HG02588 (cell line): ENCODE data around the gene ZNF519.

ENCODE experiments used
- ATAC-seq: cut with Tn5 transposase; IDR thresholded peaks from one replicate; pipeline ENCODE4 v1.9.1; 2021; ENCODE audit warnings: mild to moderate bottlenecking, moderate library complexity; ENCODE audit not compliant: unreplicated experiment

ZNF519 gene

DNA sequence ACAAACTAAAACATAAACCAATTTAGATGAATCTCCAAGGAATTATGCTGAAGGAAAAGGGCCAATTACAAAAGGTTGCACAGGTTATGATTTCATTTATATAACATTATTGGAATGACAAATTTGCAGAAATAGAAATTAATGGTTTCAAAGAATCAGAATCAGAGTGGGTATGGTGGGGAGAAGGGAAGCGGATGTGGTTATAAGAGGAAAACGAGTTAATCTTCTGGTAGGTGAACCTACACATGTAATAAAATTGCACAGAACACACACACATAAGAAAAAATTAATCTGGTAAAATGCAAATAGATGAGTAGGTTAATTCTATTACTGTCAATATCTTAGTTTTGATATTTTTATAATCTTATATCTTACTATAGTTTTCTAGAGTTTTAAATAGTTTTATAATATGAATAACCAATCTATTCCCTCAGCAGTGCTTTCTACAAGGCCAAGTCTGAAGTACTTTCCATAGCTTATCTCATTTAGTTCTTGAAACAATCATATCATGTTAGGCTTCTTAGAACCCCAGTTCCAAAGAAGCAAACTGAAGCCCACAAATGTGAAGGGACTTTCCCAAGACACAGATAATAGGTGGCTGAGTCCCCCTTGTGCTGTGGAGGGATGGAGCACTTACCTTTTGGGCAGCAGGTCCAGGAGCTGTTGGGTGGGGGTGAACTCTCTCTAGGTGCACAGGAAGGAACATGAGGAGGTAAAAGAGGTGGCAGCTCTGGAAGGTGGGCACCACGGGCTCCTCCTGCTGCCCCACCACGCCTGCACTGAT, 31.5 kb downstream of the ZNF519 start:
- no peak for ATAC-seq

DNA sequence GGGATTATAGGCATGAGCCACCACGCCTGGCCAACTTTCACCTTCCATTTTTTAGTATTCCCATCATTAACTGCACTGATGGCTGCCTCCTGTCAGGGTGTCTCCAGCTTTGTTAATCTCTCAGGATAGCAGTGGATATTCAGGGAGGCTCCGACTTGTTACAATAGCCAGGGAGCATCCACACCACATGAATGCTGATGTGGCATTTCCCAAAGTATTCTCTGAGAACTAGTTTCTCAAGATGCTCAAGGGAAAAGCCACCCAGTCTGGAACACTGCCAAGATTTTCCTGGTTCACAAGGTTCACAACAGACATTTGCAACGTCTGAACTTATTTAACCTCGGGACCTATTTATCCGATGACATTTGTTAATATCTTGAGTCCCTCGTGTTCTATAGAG, 33.8 kb downstream of the ZNF519 start:
- no peak for ATAC-seq

DNA sequence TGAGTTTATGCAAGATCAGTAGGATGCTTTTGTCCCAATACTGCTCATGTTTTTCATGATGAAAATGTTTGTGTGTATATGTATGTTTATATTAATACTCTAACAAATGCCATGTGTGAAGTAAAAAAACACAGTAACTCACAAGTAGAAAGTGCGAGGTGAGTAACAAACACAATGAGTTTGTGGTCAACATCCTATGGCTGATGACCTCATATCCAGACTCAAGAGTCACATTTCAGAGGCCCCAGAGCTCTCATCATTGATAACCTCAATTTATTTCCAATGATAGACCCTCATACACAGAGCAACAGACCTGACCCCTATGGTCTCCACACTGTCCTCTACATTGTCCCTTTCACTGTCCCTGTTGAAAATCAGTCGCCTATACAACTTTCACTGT, 34.5 kb downstream of the ZNF519 start:
- no peak for ATAC-seq

DNA sequence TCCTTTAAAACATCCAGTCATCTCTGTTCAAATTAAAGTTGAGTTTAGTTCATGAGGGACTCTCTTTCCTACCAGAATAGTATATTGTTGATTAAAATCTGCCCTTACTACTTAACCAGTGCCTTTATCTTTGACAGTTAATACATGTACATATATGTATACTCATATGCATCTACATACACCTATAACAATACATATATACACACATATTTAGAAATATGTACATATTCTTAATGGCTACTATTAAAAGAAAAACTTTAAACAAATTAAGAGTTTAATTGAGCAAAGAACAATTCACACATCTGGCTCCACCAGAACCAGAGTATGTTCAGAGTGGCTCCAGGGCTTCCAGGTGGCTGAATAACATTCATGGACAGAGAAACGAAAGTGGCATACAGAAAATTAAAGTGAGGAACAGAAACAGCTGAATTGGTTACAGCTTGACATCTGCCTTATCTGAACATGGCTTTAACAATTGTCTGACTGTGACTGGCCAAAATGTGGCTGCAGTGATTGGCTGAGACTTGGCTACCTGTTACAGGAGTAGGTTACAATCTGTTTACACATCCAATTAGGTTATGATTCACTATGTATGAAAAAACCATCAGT, 38.8 kb downstream of the ZNF519 start:
- ATAC-seq: no peak

DNA sequence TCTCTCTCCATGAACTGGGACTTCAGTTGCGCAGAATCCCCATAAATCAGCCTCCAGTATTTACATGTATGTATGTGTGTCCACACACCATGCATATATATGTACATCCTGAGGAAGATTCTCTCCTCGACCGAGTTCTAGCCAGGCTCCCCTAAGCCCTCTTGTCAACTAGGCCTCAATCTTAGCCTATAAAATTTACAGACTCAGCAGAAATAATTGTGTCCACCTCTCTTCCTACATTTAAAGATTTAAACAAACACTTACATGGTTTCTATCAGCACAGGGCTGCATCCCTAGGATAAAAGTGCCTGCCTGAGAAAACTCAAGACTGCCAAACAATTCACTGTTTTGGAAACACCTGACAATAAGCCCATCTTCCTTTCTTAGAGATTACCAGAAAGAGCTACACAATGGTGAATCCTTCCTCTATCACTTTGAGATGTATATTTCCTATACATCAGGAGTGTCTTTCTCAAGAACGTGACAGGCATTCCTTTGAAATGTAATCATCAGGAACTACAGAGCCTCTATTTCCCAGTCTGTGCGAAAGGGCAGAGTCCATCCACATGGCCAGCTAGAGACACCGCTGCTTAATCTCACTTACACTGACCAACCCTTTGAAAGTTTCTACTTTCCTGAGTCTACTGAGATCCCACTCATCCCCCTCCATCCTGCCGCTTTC, 39.5 kb downstream of the ZNF519 start:
- ATAC-seq: no peak

DNA sequence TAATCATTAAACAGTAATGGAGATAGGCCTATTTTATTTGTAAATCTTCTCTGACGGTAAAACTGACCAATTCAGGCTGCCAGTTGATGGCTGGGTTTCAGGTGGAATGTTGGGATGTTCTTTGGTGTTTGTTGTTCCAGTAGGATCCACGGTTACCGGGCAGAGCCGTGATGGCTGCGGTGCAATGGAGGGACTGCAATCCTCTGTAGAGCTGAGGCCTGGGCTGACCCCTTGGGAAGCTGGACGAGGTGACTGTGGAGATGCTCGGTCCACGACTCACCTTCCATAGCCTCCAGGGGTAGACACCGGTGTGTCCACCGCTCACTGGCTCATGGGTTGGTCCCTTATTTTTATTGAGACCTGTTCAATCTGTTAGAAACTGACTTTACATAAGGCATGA, 42.5 kb downstream of the ZNF519 start:
- no peak for ATAC-seq

DNA sequence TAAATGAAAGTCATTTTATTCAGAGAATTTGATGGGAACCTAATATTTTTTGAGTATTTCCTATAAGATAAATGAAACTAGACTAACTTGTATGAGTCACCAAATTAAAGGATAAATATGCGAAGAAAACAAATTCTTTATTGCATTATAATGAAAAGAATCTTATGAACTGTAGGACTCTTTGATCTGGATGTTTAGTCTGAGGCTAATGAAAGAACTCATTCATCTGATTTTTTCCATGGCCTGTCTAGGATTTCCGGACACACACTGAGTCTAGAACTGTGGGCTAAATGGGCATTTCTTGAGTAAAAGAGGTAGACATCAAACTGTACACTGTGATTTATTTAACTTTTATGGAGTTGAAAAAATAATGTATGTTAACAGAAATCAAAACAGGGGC, 43.0 kb downstream of the ZNF519 start:
- no peak for ATAC-seq

DNA sequence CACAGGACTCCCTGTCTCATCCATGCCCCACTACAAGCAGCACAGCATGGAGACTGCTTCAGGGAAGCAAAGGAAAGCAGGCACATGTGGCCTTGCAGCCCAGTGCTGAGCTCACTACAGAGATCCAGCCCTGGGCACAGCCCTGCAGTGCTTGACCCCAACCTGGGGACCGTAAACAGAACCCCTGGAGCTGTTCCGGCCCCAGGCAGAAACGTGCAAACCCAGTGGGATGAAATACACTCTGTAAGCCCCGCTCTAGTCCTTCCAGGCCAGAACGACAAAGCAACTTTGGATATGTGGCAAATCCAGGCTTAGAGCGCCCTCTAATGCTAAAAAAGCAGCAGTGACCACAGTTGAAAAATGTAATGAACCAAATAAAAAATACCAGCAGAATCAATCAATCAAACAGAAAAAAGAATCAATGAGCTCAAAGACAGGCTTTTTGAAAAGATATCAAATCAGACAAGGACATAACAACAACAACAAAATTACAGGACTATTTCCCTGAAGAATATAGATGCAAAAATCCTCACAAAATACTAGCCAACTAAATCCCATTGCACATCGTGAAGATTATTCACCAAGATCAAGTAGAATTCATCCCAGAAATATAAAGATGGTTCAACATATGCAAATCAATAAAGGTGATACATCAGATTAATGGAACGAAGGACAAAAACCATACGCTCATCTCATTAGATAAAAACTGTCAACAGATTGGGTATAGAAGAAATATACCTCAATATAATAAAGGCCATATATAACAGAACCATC, 45.6 kb downstream of the ZNF519 start:
- ATAC-seq: no peak

DNA sequence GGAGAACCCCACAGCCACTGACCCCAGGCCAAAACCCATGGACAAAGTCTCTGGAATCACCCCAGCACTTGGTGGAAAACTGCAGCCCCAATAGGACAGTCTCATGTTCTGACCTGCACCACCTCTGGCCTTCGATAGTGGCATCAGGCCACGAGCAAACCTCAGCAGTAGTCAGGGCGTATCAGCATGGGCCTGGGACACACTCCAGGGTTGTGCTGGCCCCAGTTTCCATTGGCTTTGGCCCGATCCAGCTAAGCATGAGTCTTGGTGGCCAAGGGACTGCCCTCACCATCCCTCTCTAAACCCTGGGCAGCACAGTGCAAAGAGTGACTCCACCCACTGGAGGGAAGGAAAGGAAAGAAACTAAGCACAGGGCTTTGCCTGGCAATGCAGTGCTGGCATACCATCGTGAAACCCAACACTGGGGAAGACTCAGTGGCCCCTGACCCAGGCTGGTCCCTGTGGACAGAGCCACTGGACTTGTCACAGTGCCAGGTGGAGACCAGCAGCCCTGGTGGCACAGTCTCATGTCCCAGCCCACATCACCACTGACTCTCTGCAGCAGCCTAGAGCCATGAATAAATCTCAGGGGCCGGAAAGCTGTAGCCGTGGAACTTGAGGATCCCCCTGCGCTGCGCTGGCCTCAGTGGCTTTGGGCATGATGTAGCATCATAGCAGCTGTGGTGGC, 46.3 kb downstream of the ZNF519 start:
- ATAC-seq: no peak

DNA sequence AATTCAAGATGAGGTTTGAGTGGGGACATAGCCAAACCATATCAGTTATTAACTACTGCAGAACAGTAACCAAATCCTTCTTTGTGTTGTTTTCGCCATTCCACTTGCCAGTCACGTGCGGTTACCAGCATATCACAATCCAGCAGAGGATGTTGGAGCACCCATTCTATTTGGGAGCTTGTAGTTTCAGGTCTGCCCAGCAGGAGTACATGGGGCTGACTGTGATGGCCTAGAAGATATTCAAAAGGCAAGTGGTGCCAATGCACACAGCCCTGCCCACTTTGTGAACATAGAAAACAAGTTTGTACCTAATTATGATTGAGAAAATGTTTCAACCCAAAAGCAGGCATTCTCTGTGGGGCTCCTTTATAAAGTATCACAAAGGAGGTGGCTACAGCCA, 57.0 kb downstream of the ZNF519 start:
- no peak for ATAC-seq

DNA sequence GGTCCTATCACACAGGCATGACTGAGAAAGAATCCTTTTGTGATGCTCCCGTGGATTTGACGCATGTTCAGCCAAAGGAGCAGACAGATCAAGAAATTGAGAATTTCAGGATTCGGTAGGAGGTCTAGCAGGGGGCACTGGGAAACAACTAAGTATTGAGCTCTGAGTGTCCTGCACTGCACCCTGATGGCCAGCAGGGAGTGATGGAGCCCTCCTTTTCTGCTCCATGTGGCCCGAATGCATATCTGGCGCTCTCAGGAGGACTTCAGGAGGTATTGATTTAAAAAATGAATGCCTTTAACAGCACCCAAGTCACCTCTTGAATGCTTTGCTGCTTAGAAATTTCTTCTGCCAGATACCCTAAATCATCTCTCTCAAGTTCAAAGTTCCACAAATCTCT, 58.0 kb downstream of the ZNF519 start:
- ATAC-seq: no peak

DNA sequence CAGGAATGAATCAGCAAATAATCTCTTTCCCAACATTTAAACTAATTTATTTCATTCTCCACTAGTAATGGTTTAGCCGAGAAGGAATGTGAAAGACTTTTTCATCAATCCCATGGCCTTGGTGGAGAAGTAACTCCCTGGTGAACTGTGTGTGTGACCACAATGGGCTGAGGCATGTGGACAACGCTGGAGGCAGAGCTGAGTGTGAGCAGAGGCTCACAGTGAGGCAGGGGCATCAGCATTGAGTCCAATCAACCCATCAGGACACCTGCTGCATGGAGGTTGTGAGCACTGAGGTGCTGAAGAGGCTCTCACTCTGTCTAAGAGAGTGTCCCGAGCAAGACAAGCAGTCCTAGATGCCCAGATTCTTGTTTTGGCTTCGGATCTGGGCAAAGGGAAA, 78.6 kb downstream of the ZNF519 start:
- no peak for ATAC-seq
